GM21528 (cell line): ENCODE results near the gene ADARB2.

ENCODE experiments used
- ATAC-seq: cut with Tn5 transposase; IDR thresholded peaks from one replicate; pipeline ENCODE4 v1.9.1; 2021; ENCODE audit warnings: mild to moderate bottlenecking, moderate library complexity; ENCODE audit not compliant: unreplicated experiment, low FRiP score

The ADARB2 gene

DNA sequence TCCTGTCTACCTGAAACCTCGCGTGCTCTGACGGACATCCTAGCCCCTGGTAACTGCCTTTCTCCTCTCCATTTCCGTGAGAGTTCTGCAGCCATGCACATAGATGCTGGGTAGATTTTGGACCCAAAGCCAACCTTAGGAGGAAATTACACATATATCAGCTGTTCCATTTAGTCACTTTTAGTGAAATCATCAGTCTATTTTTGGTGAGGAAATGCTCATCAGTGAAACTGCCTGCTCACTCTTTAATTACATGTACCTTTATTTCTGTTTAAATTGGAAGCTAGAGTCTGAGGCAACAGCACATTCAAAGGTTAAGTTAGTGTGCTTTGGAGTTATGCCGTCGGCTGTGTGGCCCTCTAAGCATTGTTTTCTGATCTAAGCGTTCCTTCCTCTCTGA is 449.8 kb downstream of the ADARB2 start:
- ATAC-seq, result no peak

DNA sequence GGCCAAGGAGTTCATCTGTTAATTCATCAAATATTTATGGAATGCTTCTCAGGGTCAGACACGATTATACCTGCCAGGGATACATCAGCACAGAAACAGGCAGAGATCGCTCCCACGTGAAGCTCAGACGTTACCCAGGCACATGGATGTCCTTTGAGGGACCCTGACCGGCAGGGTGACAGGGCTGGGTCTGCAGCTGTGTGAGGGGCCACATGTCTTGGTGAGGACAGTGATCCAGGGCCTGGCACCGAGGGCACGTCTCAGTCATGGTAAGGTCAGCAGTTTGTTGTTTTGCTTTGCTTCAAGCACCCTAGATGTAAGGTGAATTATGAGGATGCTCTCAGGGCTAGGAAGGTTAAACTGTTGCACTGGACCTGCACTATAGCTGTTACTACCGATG is 453.2 kb downstream of the ADARB2 start:
- no peak for ATAC-seq

DNA sequence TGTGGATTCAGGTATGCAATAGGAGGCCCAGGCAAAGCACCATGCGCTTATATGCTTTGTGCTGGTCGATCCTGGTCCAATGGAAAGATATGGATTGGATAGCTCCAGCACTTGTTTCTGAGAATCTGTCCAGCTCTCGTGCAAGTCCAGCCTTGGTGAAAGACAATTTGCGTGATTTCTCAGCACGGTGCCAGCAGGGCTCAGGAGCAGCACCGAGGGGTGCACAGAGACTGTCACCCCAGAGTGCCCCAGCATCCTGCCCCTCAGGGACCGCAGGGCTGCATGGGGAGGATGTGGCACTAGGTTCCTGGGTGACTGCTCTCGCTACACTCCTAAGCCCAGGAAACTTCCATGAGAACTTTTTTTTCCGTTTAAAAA is 455.9 kb downstream of the ADARB2 start:
- ATAC-seq, result no peak

DNA sequence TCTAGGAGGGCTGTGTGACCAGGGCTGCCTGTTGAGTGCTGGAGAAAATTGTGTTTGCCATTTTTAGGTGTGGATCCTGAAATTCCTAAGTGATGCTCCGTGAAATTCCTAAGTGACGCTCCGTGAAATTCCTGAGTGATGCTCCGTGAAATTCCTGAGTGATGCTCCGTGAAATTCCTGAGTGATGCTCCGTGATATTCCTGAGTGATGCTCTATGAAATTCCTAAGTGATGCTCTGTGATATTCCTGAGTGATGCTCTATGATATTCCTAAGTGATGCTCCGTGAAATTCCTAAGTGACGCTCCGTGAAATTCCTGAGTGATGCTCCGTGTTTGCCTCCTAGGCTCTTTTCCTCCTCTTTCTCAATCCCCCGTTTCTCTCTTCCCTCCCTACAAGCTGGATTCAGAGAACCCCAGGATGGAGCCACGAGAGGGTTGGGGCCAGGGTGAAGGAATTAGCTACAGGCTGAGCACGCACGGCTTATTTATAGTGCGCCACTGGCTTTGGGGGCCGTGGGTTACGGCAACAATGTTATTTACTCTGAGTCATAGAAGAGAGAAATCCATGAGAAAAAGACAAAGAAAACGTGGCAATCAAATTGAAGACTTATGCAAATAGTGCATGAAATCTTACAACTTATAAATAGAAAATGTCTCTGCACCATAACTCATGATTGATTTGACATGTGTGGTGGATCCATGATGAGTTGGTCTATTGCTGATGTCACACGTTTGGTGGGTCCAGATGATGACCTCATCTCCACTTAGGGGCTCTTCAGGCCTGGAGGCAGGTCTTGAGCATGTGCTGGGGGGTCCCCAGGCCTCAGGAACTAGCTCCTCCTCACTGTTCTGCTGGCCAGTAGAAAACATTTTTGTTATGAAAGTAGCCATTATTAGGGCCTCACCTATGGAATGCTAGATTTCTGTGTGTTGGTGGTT is 456.6 kb downstream of the ADARB2 start:
- no peak for ATAC-seq

DNA sequence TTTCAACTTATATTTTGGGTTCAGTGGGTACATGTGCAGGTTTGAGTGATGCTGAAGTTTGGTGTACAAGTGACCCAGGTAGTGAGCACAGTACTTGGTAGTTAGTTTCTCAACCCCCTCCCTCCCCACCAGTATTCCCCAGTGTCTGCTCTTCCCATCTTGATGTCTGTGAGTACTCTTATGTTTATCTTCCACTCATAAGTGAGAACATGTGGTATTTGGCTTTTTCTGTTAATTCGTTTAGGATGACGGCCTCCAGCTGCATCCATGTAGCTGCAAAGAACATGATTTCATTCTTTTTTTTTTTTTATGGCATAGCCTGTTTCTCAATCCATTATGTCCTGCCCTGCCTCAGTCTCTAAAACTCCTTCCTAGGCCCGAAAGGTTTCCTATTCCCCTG is 459.0 kb downstream of the ADARB2 start:
- ATAC-seq, result no peak

DNA sequence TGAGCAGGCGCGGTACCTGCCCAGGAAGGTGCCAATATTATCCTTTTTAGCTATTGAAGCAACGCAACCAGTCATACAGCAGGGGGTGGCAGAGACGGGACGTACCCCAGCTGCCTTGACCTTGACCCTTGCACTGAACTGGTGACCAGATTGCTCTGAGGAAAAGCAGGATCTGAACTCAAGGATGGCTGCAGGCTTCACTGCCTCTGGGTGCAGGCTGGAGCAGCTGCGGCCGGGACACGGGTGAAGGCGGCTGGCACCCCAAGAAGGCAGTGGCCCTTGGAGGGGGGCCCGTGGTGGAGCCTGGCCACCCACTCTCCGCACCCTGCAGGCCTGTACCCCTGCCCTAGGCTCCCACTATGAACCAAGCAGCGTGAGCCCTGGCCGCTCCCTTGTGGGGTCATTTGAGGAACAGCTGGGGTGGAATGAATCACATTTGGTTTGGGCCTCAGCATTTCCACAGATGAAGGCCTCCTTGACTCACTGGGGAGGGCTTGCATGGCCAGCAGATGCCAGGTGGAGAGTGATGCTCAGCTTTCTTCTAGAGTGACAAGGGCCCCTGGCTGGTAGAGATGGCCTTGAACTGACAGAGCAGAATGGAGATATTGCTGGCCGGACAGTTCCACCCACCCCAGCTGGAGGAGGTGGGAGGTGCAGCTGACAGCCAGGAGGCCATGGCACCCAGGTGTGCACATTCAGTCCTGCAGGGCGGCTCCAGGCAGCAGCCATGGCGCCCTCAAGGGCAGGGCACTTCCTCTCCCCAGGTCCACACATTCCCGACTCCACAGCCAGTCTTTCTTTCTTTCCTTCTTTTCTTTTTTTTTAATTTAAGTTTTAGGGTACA is 462.4 kb downstream of the ADARB2 start:
- ATAC-seq, result no peak

DNA sequence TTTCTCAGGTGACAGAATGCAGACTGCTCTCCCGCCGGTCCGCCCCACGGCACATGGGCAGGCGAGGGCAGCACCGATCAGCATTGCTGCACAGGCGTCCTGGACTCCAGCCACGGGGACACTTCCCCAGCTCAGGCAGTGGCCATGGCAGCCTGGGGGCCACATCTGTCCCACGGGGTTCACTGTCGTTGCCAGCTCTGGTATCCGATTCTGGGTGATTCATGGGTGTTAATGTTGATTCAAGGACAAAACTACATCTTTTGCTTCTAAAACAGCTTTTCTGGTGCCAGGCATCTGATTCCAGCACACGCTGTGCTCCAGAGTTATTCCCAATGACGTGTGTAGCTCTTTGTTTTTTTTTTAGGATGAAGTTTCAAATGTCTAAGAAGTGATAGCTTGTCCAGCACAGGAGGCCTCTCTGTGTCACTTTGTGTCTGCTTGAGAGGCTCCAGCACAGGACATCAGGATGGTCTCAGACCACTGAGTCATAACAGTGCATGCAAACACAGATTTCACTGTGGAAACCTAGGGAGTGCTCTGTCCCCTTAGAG is 463.1 kb downstream of the ADARB2 start:
- no peak for ATAC-seq

DNA sequence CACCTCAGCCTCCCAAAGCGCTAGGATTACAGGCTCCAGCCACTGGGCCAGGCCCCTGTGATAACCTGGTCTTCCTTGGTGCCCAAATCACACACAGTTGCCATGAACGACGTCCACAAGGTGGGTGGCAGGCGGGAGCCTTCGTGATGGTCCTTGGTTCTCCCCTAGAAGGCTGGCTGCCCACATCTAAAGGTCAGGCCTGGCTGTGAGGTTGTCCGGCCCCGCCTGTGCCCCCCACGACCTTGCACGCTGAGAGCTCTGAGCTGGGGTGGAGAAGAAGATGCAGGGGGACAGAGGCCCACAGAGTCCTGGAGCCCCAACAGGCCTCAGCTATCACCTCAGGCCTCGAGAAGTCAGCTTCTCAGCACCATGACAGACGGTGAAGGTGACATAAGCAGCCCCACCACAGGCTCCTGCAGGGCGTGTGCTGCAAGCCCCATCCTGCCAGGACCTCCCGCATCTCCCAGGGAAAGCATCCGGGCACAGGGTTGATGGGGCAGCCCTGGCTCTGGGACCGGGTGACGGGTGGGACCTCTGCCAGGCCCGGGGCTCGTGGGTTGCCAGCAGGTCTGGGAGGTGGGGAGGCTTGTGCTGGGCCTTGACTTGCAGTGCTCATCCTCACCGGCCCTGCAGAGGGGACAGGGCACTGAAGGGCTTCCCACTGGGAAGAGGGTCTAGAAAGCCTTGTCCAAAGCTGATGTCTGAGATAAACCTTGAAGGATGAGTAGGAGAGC is 463.8 kb downstream of the ADARB2 start:
- ATAC-seq, result no peak

DNA sequence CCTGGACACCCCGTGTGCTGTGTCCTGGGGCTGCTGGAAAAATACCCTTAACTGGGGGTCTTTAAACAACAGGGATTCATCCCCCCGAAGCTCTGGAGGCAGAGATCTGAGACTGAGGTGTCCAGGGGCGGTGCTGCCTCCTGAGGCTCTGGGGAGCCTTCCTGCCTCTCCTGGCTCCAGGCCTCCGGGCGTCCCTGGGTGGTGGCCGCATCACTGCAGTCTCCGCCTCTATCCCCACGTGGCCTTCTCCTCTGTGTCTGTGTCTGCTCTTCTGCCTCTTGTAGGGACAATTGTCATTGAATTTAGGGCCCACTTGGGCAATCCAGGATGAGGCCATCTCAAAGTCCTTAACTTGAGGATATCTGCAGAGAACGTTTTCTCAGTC is 464.6 kb downstream of the ADARB2 start:
- ATAC-seq, result no peak

DNA sequence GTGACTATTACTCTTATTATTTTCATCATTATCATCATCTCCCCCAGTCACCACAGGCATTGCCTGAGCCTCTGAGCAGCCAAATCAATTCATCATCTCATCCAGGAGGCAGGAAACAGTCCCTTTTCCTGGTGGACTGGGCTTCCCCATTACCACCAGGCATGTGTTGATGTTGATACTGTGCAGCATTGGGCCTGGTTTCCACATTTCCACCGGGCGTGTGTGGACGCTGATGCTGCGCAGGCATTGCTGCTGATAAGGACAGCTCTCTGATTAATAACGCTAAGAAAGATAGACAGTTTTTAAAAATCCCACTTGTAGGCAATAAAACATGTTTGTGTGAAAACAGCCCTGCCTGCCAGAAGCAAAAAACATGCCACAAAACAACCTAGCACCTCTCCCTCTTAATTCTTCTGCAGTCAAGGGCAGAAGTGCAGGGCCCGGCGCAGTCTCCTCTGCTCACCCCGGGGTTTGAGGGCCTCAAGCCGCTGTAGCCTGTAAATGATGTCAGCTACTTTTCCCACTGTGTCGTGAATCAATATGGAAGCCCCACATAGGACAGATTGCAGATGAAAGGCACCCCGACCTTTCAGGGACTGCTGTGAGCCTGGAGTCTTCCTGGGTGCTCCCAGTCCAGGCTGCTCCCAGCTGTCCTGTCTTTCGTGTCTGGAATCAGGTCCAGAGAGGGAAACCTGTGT is 465.1 kb downstream of the ADARB2 start:
- ATAC-seq, result no peak

DNA sequence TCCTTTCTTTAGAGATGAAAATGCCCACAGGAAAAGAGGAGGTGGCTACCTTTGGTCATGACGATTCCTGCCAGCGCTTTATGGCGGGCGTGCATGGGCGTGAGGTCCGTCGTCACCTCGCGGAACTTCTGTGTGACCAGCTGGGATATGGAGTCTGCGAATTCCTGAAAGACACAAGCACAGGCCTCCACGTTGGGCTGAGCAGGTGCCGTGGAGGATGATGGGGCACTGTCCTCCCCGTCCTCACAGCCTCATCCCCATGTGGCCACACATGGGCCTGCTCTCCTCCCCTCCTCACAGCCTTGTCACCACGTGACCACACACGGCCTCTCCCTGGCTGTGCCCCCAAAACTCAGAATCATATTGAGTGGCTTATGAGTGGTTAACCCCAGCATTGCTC is 466.4 kb downstream of the ADARB2 start:
- no peak for ATAC-seq

DNA sequence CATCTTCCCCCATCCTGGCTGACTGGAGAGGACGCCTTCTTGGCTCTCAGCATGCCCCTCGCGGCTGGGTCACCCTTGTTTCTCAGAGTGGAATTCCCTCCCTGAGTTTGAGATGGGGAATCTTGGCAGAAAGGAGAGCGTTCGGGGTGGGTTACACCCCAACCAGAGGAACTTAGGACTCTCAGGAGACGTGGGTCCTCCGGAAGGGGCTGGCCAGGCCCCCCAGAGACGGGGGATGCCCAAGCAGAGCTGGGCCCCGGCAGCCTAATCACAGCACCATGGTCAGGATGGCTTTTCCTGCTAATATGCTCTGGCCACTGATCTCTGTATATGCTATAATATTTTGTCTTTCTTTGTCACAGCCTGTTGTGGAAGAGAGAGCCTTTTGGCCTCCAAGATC is 466.8 kb downstream of the ADARB2 start:
- no peak for ATAC-seq

DNA sequence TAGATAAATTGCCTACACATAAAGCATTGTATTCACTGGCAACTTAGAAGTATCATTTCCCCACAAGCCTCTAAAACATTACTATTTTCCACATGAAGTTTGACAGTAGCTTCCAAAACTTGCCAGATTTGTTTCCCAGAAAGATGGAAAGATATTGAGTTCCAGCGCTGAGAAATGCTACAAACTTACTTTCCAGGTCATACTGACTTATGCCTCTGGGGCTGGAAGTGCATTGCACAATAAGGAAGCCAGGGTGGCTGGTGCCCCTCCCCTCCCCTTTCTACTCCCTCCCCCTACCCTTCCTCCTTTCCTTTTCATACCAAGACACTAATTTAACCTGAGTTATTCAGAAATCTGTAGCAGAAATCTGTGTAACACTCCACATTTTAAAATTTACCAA is 468.5 kb downstream of the ADARB2 start:
- no peak for ATAC-seq

DNA sequence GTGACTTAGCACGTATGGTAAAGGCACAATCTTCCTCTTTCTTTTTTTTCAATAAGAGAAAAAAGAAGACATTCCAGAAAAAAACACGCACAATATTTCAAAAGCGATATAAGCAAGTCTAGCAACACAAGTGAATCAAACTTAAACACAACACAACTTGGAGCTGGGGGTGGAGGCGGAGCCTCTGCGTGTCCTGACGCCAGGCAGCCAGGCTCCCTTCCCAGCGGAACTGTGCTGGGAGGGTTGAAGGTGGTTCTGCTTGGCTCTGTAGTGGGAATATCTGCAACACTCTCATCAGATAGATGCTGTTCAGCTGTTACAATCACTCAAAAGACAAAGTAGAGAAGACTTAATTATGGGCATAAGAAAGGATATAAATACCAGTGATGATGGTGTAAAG is 469.8 kb downstream of the ADARB2 start:
- no peak for ATAC-seq

DNA sequence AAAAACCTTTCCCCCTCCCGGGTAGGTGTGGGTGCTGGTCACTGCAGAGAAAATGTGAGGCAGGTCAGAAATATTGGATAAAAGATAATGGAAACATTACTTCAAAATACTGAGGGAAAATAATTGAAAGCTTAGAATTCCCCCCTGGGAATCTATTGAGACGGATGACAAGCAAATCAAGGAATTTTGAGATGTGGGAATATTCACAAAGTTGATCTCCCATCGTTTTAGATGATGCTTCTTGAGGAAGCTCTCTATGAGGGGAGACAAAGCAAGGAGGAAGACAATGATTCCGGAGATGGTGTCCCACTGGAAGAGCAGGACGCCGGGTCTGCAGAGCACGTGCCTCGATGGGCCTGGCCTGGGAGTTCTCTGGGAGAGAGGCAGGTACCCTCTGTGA is 470.2 kb downstream of the ADARB2 start:
- ATAC-seq, result no peak

DNA sequence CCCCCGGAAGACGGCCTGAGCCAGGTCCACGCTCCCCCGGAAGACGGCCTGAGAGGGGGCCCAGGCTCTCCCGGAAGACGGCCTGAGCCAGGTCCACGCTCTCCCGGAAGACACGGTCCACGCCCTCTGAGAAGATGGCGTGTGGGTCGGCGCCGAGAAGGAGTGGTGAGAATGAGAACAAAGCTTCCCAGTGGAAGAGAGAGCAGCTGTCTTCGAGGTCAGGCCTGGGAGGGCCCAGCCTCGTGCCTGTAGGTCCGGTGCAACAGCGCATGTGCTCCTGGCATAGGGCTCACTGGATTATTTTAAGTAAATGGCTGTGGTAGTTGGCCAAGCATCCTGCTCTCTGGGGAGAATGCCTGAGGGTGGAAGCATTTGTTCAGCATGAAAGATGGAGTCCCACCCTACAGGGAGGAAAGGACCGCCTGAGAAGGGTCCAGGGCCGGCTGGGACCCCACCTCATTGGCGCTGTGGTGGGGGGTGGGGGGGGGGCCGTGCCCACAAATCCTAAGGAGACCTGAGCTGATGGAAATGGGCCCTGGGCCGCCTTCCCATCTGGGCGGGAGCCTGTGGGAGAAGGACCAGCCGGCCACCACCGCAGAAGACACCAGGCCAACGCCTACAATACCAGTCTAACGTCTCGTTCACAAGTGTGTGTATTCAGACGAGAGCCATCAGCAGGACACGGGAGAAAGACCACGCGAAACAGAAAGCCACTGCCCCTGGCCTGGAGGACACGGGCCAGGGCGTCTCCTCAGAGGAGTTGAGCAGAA is 471.1 kb downstream of the ADARB2 start:
- ATAC-seq, result no peak

DNA sequence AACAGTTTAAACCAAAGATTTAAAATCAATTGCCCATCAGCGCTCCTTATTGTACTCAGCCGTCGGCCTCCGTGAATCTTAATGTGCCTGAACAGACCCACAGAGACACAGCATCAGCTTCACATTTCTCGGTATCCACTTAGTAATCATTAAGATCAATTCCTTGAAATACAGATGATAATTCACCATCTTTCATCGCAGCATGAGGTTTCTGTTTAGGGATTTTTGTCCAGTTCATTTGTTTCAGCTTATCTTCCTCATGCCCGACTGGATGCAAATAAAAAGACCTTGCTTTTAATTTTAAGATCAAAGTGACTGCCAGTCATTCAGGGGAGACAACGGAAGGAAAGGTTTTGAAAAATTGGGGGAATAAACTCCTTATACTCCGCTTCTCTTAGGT is 473.3 kb downstream of the ADARB2 start:
- no peak for ATAC-seq

DNA sequence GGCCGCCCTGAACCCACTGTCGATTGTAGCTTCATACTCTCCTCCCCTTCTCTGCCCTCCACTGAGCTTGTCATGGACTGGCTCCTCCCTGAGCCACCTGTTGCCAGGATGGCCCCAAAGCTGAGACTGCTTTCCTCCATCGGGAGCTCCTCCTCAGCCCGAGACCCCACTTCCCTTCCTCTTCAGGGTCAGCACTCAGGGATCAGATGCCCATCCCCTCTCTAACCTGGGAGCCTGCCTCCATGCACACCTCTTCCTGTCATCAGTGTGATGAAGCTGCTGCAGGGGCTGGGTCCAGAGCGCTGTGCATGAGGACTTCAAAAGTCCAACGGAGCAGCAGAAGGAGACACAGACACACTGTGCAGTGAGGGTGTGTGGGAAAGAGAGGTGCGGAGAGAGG is 480.1 kb downstream of the ADARB2 start:
- ATAC-seq, result no peak

DNA sequence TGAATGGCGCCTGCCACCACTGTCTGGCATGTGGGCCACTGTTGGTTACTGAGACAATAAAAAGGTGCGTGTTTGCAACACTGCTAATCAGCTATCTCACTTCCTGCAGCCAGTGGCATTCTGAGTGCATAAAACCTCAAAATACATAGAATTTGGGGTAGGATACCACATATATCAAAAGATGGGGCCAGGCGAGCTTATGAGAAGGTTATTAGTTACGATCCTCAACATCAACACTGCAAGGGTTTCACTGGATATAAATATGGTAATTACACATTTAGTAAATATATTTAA is 480.9 kb downstream of the ADARB2 start:
- ATAC-seq, result no peak
